NCI-H187 treated with DMSO at 0.1 percent for 48 hours (cell line): ENCODE data around the gene ULBP1.
"Not testable (repeated sequence)": the region's sequence is repeated elsewhere in the genome, so short reads cannot be mapped to it uniquely, and the experiment has no call there.

Source experiments
- DNase-seq: peaks from one replicate; lab custom pipeline; 2025; lab: John Stamatoyannopoulos, UW

The ULBP1 gene

GRCh38 chr6:149933461-149933860, 30.3 kb upstream of the ULBP1 start:
- no peak for DNase-seq

GRCh38 chr6:149934249-149935156, 29.2 kb upstream of the ULBP1 start:
- no peak for DNase-seq

GRCh38 chr6:149935246-149935645, 28.5 kb upstream of the ULBP1 start:
- DNase-seq = no peak

GRCh38 chr6:149935668-149936067, 28.1 kb upstream of the ULBP1 start:
- no peak for DNase-seq

- no peak for DNase-seq
Measured at GRCh38 chr6:149936743-149937142, 27.0 kb upstream of the ULBP1 start.

- DNase-seq = not testable (repeated sequence)
Measured at GRCh38 chr6:149938013-149938570, 25.7 kb upstream of the ULBP1 start.

GRCh38 chr6:149938571-149939355, 25.0 kb upstream of the ULBP1 start:
- DNase-seq = no peak

GRCh38 chr6:149939356-149939648, 24.4 kb upstream of the ULBP1 start:
- no peak for DNase-seq

GRCh38 chr6:149939909-149940671, 23.7 kb upstream of the ULBP1 start:
- DNase-seq = no peak

GRCh38 chr6:149940672-149940982, 23.1 kb upstream of the ULBP1 start:
- no peak for DNase-seq

GRCh38 chr6:149941583-149942460, 21.9 kb upstream of the ULBP1 start, which contains the start of gene ULBP2:
Gene ULBP2, plus strand, starts transcription at chr6:149942014. Its CDS starts 59 bp downstream, at chr6:149942073.
- no peak for DNase-seq

GRCh38 chr6:149942461-149942829, 21.3 kb upstream of the ULBP1 start:
- no peak for DNase-seq

- DNase-seq = not testable (repeated sequence)
Measured at GRCh38 chr6:149943321-149943720, 20.4 kb upstream of the ULBP1 start.

- not testable (repeated sequence) for DNase-seq
Measured at GRCh38 chr6:149945276-149945675, 18.5 kb upstream of the ULBP1 start.

- DNase-seq = not testable (repeated sequence)
Measured at GRCh38 chr6:149946631-149947030, 17.1 kb upstream of the ULBP1 start.

- not testable (repeated sequence) for DNase-seq
Measured at GRCh38 chr6:149947533-149947932, 16.2 kb upstream of the ULBP1 start.

- no peak for DNase-seq
Measured at GRCh38 chr6:149948011-149948410, 15.7 kb upstream of the ULBP1 start.

GRCh38 chr6:149948616-149949015, 15.1 kb upstream of the ULBP1 start:
- DNase-seq = no peak

- no peak for DNase-seq
Measured at GRCh38 chr6:149950423-149950822, 13.3 kb upstream of the ULBP1 start.

GRCh38 chr6:149951096-149951495, 12.6 kb upstream of the ULBP1 start:
- no peak for DNase-seq

- DNase-seq = no peak
Measured at GRCh38 chr6:149951626-149952025, 12.1 kb upstream of the ULBP1 start.
